SK-N-SH (cell line): ENCODE results near the gene LCOR. TPM values are rescaled to one million over a fixed set of nuclear protein-coding genes. Genes with fewer than 3 reads are reported as not detected.

Source experiments
- CTCF ChIA-PET: fragments of 300-600, 350-600 bp; formaldehyde crosslinking; extraction: SDS; loops from one replicate; lab custom pipeline; 2021; lab: Yijun Ruan, JAX
- POLR2A ChIA-PET: fragments of 350-600 bp; sonication (Branson Sonifier 250); formaldehyde crosslinking; extraction: SDS; loops from one replicate; lab custom pipeline; 2020; ENCODE audit warnings: antibody characterized with exemption, inconsistent platforms; lab: Yijun Ruan, JAX
- DNase-seq: peaks from one replicate; pipeline ENCODE4 v3.0.0; 2012
- H2AFZ ChIP-seq: fragments of 200-600 bp; sonication (generic); 2 replicates; pipeline ENCODE4 v1.8.1; 2016; ENCODE audit warnings: antibody characterized with exemption, mild to moderate bottlenecking, low read depth
- H3F3A ChIP-seq: fragments of 200-600 bp; sonication (generic); replicated peaks from 2 replicates; pipeline ENCODE3; 2016; ENCODE audit warnings: antibody characterized with exemption, mild to moderate bottlenecking; ENCODE audit not compliant: insufficient read depth
- H3K27ac ChIP-seq, 2 experiments: fragments of 200-500 bp in 1 of 2; fragments of 200-600 bp in 1 of 2; sonication (Bioruptor generic) in 1 of 2; sonication (generic), shearing (Covaris generic) in 1 of 2; 2 replicates each; pipeline versions ENCODE4 v1.5.1 to v1.6.1; 2014 to 2016; ENCODE audit warnings: low read depth in 2 of 2, inconsistent platforms in 1 of 2, low read length in 1 of 2, mild to moderate bottlenecking in 1 of 2, mixed read lengths in 1 of 2
- H3K27me3 ChIP-seq: fragments of 200-600 bp; sonication (generic), shearing (Covaris generic); 2 replicates; pipeline ENCODE4 v1.6.1; 2016; ENCODE audit warnings: mixed run types; ENCODE audit not compliant: insufficient read depth
- H3K36me3 ChIP-seq, 2 experiments: fragments of 200-500 bp in 1 of 2; fragments of 200-600 bp in 1 of 2; sonication (Bioruptor generic) in 1 of 2; sonication (generic) in 1 of 2; replicated peaks in 1 of 2; 2 replicates each; pipeline versions ENCODE3 to v1.5.1; 2014 to 2016; ENCODE audit warnings: low read length in 1 of 2, mild to moderate bottlenecking in 1 of 2; ENCODE audit not compliant: insufficient read depth in 2 of 2, control insufficient read depth in 1 of 2
- H3K4me1 ChIP-seq, 2 experiments: fragments of 200-500 bp in 1 of 2; fragments of 200-600 bp in 1 of 2; sonication (Bioruptor generic) in 1 of 2; sonication (generic), shearing (Covaris generic) in 1 of 2; 2 replicates each; pipeline versions ENCODE4 v1.5.1 to v1.6.1; 2014 to 2016; ENCODE audit warnings: low read depth in 1 of 2, low read length in 1 of 2, mixed run types in 1 of 2; ENCODE audit not compliant: insufficient read depth in 2 of 2, control insufficient read depth in 1 of 2
- H3K4me2 ChIP-seq: fragments of 200-600 bp; sonication (generic), shearing (Covaris generic); 2 replicates; pipeline ENCODE4 v1.6.1; 2017; ENCODE audit warnings: mixed run types
- H3K4me3 ChIP-seq, 2 experiments: fragments of 200-500 bp in 1 of 2; fragments of 200-600 bp in 1 of 2; sonication (Bioruptor generic) in 1 of 2; sonication (generic), shearing (Covaris generic) in 1 of 2; 2 replicates each; pipeline versions ENCODE4 v1.5.1 to v1.8.1; 2014 to 2016; ENCODE audit warnings: low read depth in 2 of 2, inconsistent platforms in 1 of 2, low read length in 1 of 2, mild to moderate bottlenecking in 1 of 2, mixed read lengths in 1 of 2, moderate library complexity in 1 of 2
- H3K79me2 ChIP-seq: fragments of 200-600 bp; sonication (generic); 2 replicates; pipeline ENCODE4 v1.8.1; 2017; ENCODE audit warnings: mild to moderate bottlenecking; ENCODE audit not compliant: insufficient read depth
- H3K9ac ChIP-seq: fragments of 200-600 bp; sonication (generic); 2 replicates; pipeline ENCODE4 v1.6.1; 2017; ENCODE audit warnings: mixed run types
- H3K9me2 ChIP-seq: fragments of 200-600 bp; sonication (generic); 2 replicates; pipeline ENCODE4 v1.6.1; 2017; ENCODE audit warnings: mixed run types
- H3K9me3 ChIP-seq: fragments of 200-600 bp; sonication (generic); 2 replicates; pipeline ENCODE4 v1.6.1; 2017; ENCODE audit warnings: mixed run types, mild to moderate bottlenecking, moderate library complexity
- H4K20me1 ChIP-seq: fragments of 200-600 bp; sonication (generic); 2 replicates; pipeline ENCODE4 v1.6.1; 2017; ENCODE audit warnings: mild to moderate bottlenecking, mixed run types; ENCODE audit not compliant: insufficient read depth
- CHD2 ChIP-seq: fragments of 150-350 bp; IDR thresholded peaks from 2 replicates; pipeline ENCODE4 v1.6.1; 2018; ENCODE audit warnings: low read length; ENCODE audit not compliant: partially characterized antibody
- CTCF ChIP-seq: fragments of 200-600 bp; sonication (generic); IDR thresholded peaks from 2 replicates; pipeline ENCODE4 v1.6.1; 2017; ENCODE audit warnings: antibody characterized with exemption, mild to moderate bottlenecking, moderate library complexity
- ELF1 ChIP-seq: IDR thresholded peaks from 2 replicates; pipeline ENCODE4 v1.4.0; 2012
- EP300 ChIP-seq, 2 experiments: IDR thresholded peaks; 2 replicates each; pipeline versions ENCODE4 v1.4.0 to v1.6.1; 2012; ENCODE audit warnings: borderline replicate concordance in 1 of 2, low read depth in 1 of 2, low read length in 1 of 2
- EZH2phosphoT487 ChIP-seq: fragments of 200-600 bp; sonication (generic); IDR thresholded peaks from 2 replicates; pipeline ENCODE4 v1.6.1; 2017; ENCODE audit warnings: low read depth, mixed run types, mild to moderate bottlenecking, antibody characterized with exemption, moderate library complexity, borderline replicate concordance
- FOXJ3 ChIP-seq: sonication (generic); formaldehyde crosslinking; IDR thresholded peaks from 2 replicates; pipeline ENCODE4 v1.5.1; 2020; ENCODE audit warnings: mild to moderate bottlenecking, missing genetic modification reagents
- FOXM1 ChIP-seq: IDR thresholded peaks from 2 replicates; pipeline ENCODE4 v1.4.0; 2012; ENCODE audit warnings: low read depth, mild to moderate bottlenecking
- GATA2 ChIP-seq: sonication (generic); formaldehyde crosslinking; IDR thresholded peaks from 2 replicates; pipeline ENCODE4 v1.5.0; 2020; ENCODE audit warnings: mild to moderate bottlenecking, missing genetic modification reagents
- MAX ChIP-seq: IDR thresholded peaks from 2 replicates; pipeline ENCODE4 v1.4.0; 2012; ENCODE audit warnings: low read depth
- MXI1 ChIP-seq: IDR thresholded peaks from 2 replicates; pipeline ENCODE4 v1.6.1; 2012; ENCODE audit warnings: mild to moderate bottlenecking, low read depth, low read length, improper control_type of control experiment
- NRF1 ChIP-seq: IDR thresholded peaks from 2 replicates; pipeline ENCODE4 v1.6.1; 2012; ENCODE audit warnings: low read depth, mild to moderate bottlenecking, low read length
- PBX3 ChIP-seq: IDR thresholded peaks from 2 replicates; pipeline ENCODE4; 2012
- RFX5 ChIP-seq: IDR thresholded peaks from 2 replicates; pipeline ENCODE4 v1.6.1; 2012; ENCODE audit warnings: mild to moderate bottlenecking, improper control_type of control experiment, low read length
- RXRA ChIP-seq: IDR thresholded peaks from 2 replicates; pipeline ENCODE4 v1.4.0; 2012; ENCODE audit warnings: low read depth, mild to moderate bottlenecking, borderline replicate concordance
- SIN3A ChIP-seq: IDR thresholded peaks from 2 replicates; pipeline ENCODE4 v1.6.1; 2012; ENCODE audit warnings: low read depth, mild to moderate bottlenecking, low read length, moderate library complexity, borderline replicate concordance
- TCF12 ChIP-seq: IDR thresholded peaks from 2 replicates; pipeline ENCODE4 v1.4.0; 2012
- USF1 ChIP-seq: IDR thresholded peaks from 2 replicates; pipeline ENCODE4 v1.4.0; 2012; ENCODE audit warnings: low read depth, borderline replicate concordance
- USF2 ChIP-seq: fragments of 150-350 bp; IDR thresholded peaks from 2 replicates; pipeline ENCODE4 v1.6.1; 2017; ENCODE audit warnings: antibody characterized with exemption, low read length, low read depth, borderline replicate concordance
- YY1 ChIP-seq: IDR thresholded peaks from 2 replicates; pipeline ENCODE4 v1.4.0; 2012; ENCODE audit warnings: low read depth, mild to moderate bottlenecking
- ZBTB33 ChIP-seq: IDR thresholded peaks from 2 replicates; pipeline ENCODE4 v1.4.0; 2012; ENCODE audit warnings: low read depth, borderline replicate concordance
- WGBS: methylation state at CpG from one replicate; pipeline ENCODE4 v1.1.6; 2017; ENCODE audit warnings: low lambda C conversion rate; 5-methylcytosine and 5-hydroxymethylcytosine counted together
- polyA plus RNA-seq, 3 experiments: library from polyadenylated mRNA; depleted of rRNA; stranded (reverse); fragments of >200 nt; gene quantifications; 2 replicates each; pipeline ENCODE4 v1.2.3, GENCODE V29; 2012

Gene LCOR
- polyA plus RNA-seq, 1 of the 3 experiments (the other 2 are of a cell fraction): 1.9 TPM

GRCh38 chr10:97006364-97006763 lies 174.3 kb downstream of the LCOR start:
- Histone ChIP-seq H4K20me1 (no peaks in the 10 kb centered on the region), H3K4me2 (no peak overlapping the region), H3K9ac (no peak overlapping the region), H3K4me3 (no peak overlapping the region), H3K79me2 (no peaks in the 10 kb centered on the region), H3K27ac (no peak overlapping the region), H3K9me3 (peaks cover 7% of the 10 kb centered on the region; the same call in 1 of the 2 replicates), H3F3A (no peaks in the 10 kb centered on the region), H3K4me1 (no peaks in the 10 kb centered on the region), H3K9me2 (peaks cover 3% of the 10 kb centered on the region; the same call in 1 of the 2 replicates), H3K27me3 (no peaks in the 10 kb centered on the region), H2AFZ (no peak overlapping the region), H3K36me3 (no peaks in the 10 kb centered on the region)
- ChIA-PET CTCF (no interaction called here), POLR2A (no interaction called here)
- DNase-seq: no peak
- WGBS: 26% methylated on average over 2 of the region's 6 CpGs
- TF ChIP-seq ELF1: no peak
- TF ChIP-seq RFX5: no peak
- no peak for TF ChIP-seq CHD2
- no peak for TF ChIP-seq PBX3
- TF ChIP-seq NRF1: no peak
- no peak for TF ChIP-seq ZBTB33
- no peak for TF ChIP-seq EZH2phosphoT487
- TF ChIP-seq MAX: no peak
- no peak for TF ChIP-seq RXRA
- TF ChIP-seq GATA2: no peak
- no peak for TF ChIP-seq CTCF
- TF ChIP-seq EP300 (IDR thresholded peaks at IDR 0.05; ENCODE audit: borderline replicate concordance in 1 of 2, low read depth in 1 of 2, low read length in 1 of 2): no peak
- TF ChIP-seq FOXM1: no peak
- no peak for TF ChIP-seq TCF12
- no peak for TF ChIP-seq USF1
- no peak for TF ChIP-seq MXI1
- no peak for TF ChIP-seq YY1
- no peak for TF ChIP-seq USF2
- TF ChIP-seq FOXJ3 (CRISPR knock-in tag): no peak
- no peak for TF ChIP-seq SIN3A
